ENCODE results near the gene UBL4B. TPM values are rescaled to one million over a fixed set of nuclear protein-coding genes. Genes with fewer than 3 reads are reported as not detected.

The UBL4B gene
- polyA plus RNA-seq, 1 experiment, result 34.8 TPM

GRCh38 chr1:110151175-110151669 is 39.0 kb downstream of the UBL4B start:
- Histone ChIP-seq H3K27me3 (ENCODE audit: control insufficient read depth, insufficient read depth, low read length) (peaks cover 12% of the 10 kb centered on the region), H3K4me3 (ENCODE audit: low read depth, low read length) (peak overlapping the region; percentile 42), H3K36me3 (ENCODE audit: control insufficient read depth, insufficient read depth, low read length) (no peaks in the 10 kb centered on the region)
- ChIA-PET POLR2A (no interaction called here), CTCF (interaction anchor here (0.6 to 1.6 kb wide), 5 partner anchors 11 to 121 kb away, joined by 3 to 8 read pairs (median 4); no protein-coding TSS in a partner anchor)
- TF ChIP-seq CTCF (IDR thresholded peaks at IDR 0.05; ENCODE audit: insufficient read depth, low read depth, low read length), result no peak
- no peak for DNase-seq (ENCODE audit: low read depth)

DNA sequence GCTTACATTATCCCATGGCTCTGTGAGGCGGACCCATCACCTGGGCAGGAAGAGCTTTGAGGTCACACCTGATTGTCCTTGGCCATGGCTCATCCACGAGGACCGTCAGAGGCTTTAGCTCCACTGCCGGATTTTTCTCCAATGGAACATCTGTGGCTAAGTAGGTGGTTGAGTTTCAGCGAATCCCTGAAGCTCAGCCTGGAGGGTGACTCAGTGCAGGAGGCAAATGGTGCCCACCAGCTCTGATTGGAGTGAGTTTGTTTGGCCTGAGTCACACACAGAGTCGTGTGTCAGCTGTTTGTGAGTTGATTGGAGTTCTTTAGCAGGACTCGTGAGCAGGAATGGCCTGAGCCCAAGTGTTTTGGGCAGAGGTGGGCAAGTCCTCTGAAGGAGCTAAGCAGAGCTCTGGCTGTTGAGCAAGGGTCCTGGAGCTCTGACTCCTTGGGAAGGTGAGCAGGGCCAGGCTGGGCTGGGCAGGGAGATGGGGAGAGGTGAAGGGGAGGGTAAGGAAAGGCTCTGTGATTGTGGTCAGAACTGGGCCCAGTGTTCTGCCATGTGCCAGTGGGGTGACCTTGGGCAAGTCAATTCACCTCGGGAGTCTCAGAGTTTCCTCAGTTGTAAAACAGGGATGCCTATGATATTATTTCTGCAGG is 40.0 kb downstream of the UBL4B start:
- CTCF ChIA-PET, result interaction anchor here (1.0 to 1.6 kb wide), 4 partner anchors 12 to 99 kb away, joined by 3 to 5 read pairs (median 4); no protein-coding TSS in a partner anchor
- POLR2A ChIA-PET, result no interaction called here
- Histone ChIP-seq H3K27me3 (ENCODE audit: control insufficient read depth, insufficient read depth, low read length) (peaks cover 9% of the 10 kb centered on the region), H3K4me3 (ENCODE audit: low read depth, low read length) (no peak overlapping the region), H3K36me3 (ENCODE audit: control insufficient read depth, insufficient read depth, low read length) (no peaks in the 10 kb centered on the region)
- TF ChIP-seq CTCF (IDR thresholded peaks at IDR 0.05; ENCODE audit: insufficient read depth, low read depth, low read length), result no peak
- DNase-seq (ENCODE audit: low read depth), result no peak

GRCh38 chr1:110153407-110153950 is 41.2 kb downstream of the UBL4B start:
- no peak for TF ChIP-seq CTCF (IDR thresholded peaks at IDR 0.05; ENCODE audit: insufficient read depth, low read depth, low read length)
- POLR2A ChIA-PET, result no interaction called here
- CTCF ChIA-PET, result interaction anchor here (1.3 to 1.6 kb wide), 2 partner anchors 36 to 100 kb away, joined by 4 to 5 read pairs; no protein-coding TSS in a partner anchor
- Histone ChIP-seq H3K27me3 (ENCODE audit: control insufficient read depth, insufficient read depth, low read length) (peaks cover 3% of the 10 kb centered on the region; the same call in 1 of the 2 replicates), H3K36me3 (ENCODE audit: control insufficient read depth, insufficient read depth, low read length) (no peaks in the 10 kb centered on the region), H3K4me3 (ENCODE audit: low read depth, low read length) (no peak overlapping the region)
- no peak for DNase-seq (ENCODE audit: low read depth)

- TF ChIP-seq CTCF (IDR thresholded peaks at IDR 0.05; ENCODE audit: insufficient read depth, low read depth, low read length), result no peak
- POLR2A ChIA-PET, result no interaction called here
Observed at GRCh38 chr1:110155878-110156522, 43.8 kb downstream of the UBL4B start.

DNA sequence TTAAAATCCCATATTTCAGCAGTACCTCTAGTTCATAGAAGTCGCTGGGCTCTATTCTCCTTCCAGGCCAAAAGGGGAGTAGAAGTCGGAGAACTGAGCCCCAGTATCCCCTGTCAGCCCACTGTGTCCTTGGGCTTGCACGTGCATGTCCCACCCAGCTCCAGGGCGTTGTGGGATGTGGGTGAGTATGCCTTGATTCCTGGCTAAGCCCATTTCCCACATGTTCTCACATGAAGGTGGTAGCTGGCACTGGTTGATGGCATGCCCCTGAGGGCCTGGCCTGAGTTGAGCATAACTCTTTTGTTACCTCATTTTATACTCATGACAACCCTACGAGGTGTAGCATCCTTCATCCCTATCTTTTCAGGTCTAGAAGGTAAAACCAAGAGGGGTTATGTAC is 46.0 kb downstream of the UBL4B start:
- ChIA-PET POLR2A (no interaction called here), CTCF (interaction anchor here (1.2 kb wide), 1 partner anchor 41 kb away, joined by 3 read pairs; no protein-coding TSS in a partner anchor)
- Histone ChIP-seq H3K4me3 (ENCODE audit: low read depth, low read length) (no peak overlapping the region), H3K27me3 (ENCODE audit: control insufficient read depth, insufficient read depth, low read length) (0 out of 2 replicates have a peak, but pooled peaks cover 1% of the 10 kb centered on the region), H3K36me3 (ENCODE audit: control insufficient read depth, insufficient read depth, low read length) (no peaks in the 10 kb centered on the region)
- TF ChIP-seq CTCF (IDR thresholded peaks at IDR 0.05; ENCODE audit: insufficient read depth, low read depth, low read length), result no peak
- no peak for DNase-seq (ENCODE audit: low read depth)

More at GRCh38 chr1:110155878-110156522, 43.8 kb downstream of the UBL4B start:
- no peak overlapping the region for H3K4me3 ChIP-seq (ENCODE audit: low read depth, low read length)
- DNase-seq (ENCODE audit: low read depth), result no peak
- H3K27me3 ChIP-seq (ENCODE audit: control insufficient read depth, insufficient read depth, low read length), result peaks cover 1% of the 10 kb centered on the region; the same call in 1 of the 2 replicates
- H3K36me3 ChIP-seq (ENCODE audit: control insufficient read depth, insufficient read depth, low read length), result no peaks in the 10 kb centered on the region
- CTCF ChIA-PET, result interaction anchor here (1.0 to 1.5 kb wide), 3 partner anchors 68 to 157 kb away, joined by 3 to 4 read pairs (median 4); no protein-coding TSS in a partner anchor
